Activated gamma-delta T cell treated with anti-CD3 and anti-CD28 coated beads, Interleukin-2, amount 50 U/mL, for 16 hours (primary cell): Measurements from ENCODE around the gene GDPGP1.
"Not testable (repeated sequence)": the region's sequence is repeated elsewhere in the genome, so short reads cannot be mapped to it uniquely, and the experiment has no call there.

Experiments used
- DNase-seq: peaks from one replicate; pipeline ENCODE4 v3.0.0-alpha.2; 2020; ENCODE audit warnings: low read depth

GDPGP1 gene

DNA sequence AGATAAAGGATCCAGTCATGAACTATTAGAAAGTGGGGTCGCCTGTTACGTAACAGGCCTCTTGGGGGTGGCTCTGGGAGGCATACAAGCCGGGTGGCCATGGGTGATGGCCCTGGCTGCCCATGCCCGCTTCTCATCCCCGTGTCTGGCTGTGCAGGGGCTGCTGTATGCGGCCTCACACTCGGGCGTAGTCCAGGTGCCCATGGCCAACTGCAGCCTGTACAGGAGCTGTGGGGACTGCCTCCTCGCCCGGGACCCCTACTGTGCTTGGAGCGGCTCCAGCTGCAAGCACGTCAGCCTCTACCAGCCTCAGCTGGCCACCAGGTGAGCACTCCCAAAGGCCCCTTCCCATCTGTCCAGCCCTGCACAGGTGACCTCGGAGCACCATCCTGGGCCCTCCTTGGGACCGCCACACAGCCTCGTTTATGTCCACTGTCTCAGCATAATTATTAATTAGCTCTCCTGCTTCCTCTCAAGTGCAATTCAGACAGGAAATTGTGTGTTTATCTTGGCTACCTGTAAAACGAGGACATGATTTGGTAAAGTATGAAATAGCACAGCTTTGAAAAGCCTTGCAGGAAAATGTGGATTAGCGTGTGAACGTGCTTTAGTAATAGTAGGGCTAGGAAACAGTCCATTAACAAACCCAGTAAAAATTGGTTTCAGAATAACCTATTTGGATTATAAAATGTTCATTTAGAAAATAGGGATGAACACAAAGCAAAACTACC, 8.3 kb upstream of the GDPGP1 start:
- no peak for DNase-seq

DNA sequence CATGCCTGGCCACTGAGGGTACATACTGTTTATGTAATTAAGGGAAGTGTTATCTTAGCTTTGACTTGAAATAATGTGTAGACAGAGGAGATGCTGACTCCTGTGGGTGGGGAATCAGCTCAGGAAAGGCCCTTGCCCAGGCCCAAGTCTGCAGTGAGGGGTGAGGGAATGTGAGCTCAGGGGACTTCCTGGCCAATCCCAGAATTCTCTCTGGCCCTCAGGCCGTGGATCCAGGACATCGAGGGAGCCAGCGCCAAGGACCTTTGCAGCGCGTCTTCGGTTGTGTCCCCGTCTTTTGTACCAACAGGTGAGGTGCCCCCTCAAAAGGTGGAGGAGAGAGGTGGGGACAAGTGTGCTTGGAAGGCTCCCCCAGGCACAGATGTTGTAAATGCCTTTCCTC, 6.7 kb upstream of the GDPGP1 start:
- DNase-seq, result no peak

GRCh38 chr15:90227816-90228772, 5.9 kb upstream of the GDPGP1 start:
- no peak for DNase-seq

DNA sequence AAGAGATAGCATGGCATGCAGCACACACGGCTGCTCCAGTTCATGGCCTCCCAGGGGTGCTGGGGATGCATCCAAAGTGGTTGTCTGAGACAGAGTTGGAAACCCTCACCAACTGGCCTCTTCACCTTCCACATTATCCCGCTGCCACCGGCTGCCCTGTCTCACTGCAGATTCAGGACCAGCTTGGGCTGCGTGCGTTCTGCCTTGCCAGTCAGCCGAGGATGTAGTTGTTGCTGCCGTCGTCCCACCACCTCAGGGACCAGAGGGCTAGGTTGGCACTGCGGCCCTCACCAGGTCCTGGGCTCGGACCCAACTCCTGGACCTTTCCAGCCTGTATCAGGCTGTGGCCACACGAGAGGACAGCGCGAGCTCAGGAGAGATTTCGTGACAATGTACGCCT, 5.0 kb upstream of the GDPGP1 start:
- no peak for DNase-seq

DNA sequence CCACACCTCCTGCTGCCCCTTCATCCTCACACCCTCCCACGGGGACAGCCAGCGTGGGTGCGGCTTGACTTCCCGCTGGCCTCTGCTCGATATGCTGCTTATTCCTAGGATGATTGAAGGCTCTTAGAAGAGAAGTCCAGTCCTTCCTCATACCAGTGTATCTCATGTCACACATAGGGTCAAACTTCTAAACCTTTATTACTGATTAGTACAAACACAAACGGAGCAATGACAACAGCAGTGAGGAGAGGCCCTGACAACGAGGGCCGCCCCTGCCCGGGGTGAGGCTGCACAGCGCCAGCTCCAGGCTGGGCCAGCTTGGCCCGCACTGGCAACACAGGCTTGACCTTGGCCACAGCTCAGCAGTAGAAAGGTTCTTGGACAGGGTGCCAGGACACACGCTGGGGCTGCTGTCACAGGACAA, 3.9 kb upstream of the GDPGP1 start:
- DNase-seq, result no peak

- DNase-seq, result no peak
Observed at GRCh38 chr15:90230610-90231009, 3.4 kb upstream of the GDPGP1 start.

GRCh38 chr15:90231028-90232017, 2.7 kb upstream of the GDPGP1 start:
- peak; percentile 63 for DNase-seq

DNA sequence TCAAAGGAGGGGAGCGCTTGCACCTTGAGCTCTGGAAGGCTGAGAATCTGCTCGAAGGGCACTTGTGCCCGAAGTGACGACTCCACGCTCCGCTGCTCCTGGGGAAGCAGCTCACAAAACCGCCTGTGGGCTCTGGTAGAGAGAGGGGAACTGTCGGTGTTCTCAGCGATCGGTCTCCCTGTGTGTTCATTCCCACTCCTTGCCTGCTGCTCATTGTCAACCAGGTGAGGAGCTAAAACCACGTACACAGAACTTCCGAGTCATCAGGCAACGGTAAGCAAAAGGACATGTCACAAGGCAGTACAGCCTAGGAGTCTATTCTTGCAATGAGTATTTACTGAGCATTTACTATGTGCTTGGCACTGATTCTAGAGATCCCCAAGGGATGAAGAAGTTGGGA, 1.8 kb upstream of the GDPGP1 start:
- DNase-seq, result no peak

DNA sequence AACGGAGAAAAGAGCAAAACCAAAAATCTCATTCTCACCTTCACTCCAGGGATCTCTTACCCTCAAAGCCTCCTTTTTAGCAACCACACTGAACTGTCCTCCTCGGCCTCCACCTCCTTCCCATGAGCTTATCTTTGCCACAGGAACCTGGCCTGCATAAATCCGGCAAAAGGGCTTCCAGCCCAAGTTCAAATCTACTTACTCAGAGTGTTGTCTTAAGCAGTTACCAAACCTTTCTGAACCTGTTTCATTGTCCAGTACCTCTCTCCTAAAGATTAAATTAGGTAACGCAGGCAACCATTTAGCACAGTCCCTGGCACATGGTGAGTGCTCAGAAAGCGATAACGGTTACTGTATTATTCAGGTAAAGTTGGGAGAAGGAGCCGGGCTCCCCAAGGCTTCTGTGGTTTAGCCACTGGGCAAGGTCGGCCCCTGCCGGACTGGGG, 1.0 kb upstream of the GDPGP1 start:
- DNase-seq, result no peak

DNA sequence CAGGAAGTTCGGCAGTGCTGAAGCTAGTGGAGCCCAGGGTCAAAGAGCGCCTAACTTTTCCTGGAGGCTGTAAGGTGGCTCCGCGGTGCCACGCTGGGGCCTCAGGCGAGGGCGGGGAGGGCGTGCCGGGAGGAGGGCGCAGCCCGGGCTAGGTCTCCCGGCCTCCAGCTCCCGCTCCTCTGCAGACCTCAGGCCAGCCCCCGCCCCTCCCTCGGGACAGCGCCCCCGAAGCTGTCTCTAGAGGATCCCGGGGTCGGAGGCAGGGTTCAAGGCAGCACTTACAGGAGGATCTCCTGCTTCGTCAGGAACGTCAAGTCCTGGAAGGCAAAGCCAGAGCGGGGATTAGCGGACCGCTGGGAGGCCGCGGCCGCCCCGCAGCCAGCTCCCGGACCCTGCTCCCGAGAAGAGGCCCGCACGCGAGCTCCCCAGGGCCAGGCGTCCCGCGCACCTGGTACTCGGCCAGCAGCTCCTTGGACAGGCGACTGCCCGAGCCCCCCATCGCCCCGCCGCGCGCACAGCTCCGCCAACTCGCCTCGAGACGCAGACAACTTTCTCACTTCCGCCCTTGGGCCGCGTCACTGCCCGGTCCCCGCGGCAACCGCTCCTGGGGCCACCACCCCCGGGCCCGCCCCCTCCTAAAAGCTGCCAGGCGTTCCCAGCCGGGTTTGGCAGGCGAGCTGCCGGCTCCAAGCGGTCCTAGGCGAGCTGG, 468 bp upstream of the GDPGP1 start, which contains the start of gene CIB1:
TSS of gene CIB1 (minus strand) at position 555 of the 709 bp plus-strand sequence. CDS start at position 499, 56 bp downstream.
- peak; percentile 96 for DNase-seq

GRCh38 chr15:90239371-90239770, 5.4 kb downstream of the GDPGP1 start:
- no peak for DNase-seq

DNA sequence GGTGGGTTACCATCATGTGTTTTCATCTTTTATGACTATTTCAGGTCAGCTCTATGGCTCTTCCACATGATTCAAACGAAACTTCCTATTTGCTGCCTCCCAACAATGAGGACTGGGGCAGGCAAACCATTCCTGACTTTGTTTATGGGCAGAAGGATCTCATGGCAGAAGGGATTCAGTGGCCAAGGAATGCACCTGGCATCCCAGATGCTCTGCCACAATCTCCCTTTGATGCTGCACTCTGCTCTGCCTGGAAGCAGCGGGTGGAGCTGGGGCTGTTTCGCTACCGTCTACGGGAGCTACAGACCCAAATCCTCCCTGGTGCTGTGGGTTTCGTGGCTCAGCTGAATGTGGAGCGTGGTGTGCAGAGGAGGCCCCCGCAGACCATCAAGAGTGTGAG, 6.8 kb downstream of the GDPGP1 start:
- DNase-seq, result no peak

GRCh38 chr15:90241343-90242192, 7.6 kb downstream of the GDPGP1 start:
- DNase-seq, result no peak

- DNase-seq, result no peak
Observed at GRCh38 chr15:90243943-90244639, 10.1 kb downstream of the GDPGP1 start.

DNA sequence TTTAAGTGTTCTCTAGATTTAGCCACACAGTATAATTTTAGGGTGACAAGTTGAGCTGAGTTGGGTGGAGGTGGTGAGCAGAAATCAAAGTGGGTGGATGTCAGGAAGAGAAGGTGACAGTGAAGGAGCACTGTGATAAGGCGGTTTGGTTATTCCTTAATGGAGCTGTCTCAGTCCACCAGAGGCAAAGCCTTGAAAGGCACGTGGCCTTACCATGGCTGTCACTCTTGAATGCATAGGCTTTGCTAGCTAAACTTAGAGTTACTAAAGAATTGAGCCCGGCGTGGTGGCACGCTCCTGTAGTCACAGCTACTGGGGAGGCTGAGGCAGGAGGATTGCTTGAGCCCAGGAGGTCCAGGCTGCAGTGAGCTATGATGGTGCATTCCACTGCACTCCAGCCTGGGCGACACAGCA, 14.8 kb downstream of the GDPGP1 start:
- no peak for DNase-seq

- peak; percentile 52 for DNase-seq
Observed at GRCh38 chr15:90249203-90249863, 15.3 kb downstream of the GDPGP1 start, which contains the start of gene TTLL13. Gene TTLL13 (plus strand): TSS chr15:90249556. CDS start chr15:90250631, 1,075 bp downstream.

- DNase-seq, result no peak
Observed at GRCh38 chr15:90257776-90258175, 23.8 kb downstream of the GDPGP1 start.

DNA sequence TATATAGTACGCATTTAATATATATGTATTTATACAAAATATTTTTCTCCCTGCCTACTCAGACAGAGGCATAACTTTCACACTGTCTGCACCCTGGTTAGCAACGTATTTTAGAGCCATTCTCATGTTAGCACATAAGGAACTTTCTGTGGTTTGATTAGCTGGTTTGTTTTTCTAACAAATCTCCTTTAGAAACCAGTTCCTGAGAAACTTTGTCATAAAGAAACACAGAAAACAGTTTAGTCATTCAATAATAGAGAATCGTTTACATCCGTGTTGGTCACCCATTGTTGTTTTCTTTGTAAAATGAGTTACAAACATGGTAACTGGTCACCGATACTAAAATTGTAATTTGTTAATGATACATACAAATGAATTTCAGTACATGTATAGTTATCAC, 25.5 kb downstream of the GDPGP1 start:
- no peak for DNase-seq

- not testable (repeated sequence) for DNase-seq
Observed at GRCh38 chr15:90260731-90261130, 26.7 kb downstream of the GDPGP1 start.
